Transverse colon (tissue), 4 donors: ENCODE measurements around the gene HDAC4.

Experiments used
- EP300 ChIP-seq: sonication (generic); formaldehyde crosslinking; IDR thresholded peaks from one replicate; pipeline ENCODE4 v1.6.1; 2017; ENCODE audit warnings: antibody characterized with exemption, low read depth
- POLR2A ChIP-seq: fragments of 450-650 bp; IDR thresholded peaks from one replicate; pipeline ENCODE4 v1.6.1; 2016; ENCODE audit warnings: antibody characterized with exemption, mild to moderate bottlenecking, moderate library complexity
- POLR2AphosphoS5 ChIP-seq, 3 donors: sonication (generic); formaldehyde crosslinking; IDR thresholded peaks; one replicate each; pipeline ENCODE4 v1.6.1; 2016; ENCODE audit warnings: antibody characterized with exemption in 3 of 3
- TF ChIP-seq, protein P1 (sequence below), 5 experiments: fragments of 200-600 bp in 3 of 5; fragments of 450-650 bp in 2 of 5; sonication (generic) in 3 of 5; IDR thresholded peaks; 1 replicate in 2 of 5; 2 replicates in 3 of 5; pipeline ENCODE4 v1.5.1; 2016 to 2017; ENCODE audit warnings: antibody characterized with exemption in 5 of 5, inconsistent platforms in 3 of 5, mild to moderate bottlenecking in 2 of 5, moderate library complexity in 1 of 5

GRCh38 chr2:239014458-239015217 lies 386.2 kb downstream of the HDAC4 start:
- TF ChIP-seq, protein P1, sequence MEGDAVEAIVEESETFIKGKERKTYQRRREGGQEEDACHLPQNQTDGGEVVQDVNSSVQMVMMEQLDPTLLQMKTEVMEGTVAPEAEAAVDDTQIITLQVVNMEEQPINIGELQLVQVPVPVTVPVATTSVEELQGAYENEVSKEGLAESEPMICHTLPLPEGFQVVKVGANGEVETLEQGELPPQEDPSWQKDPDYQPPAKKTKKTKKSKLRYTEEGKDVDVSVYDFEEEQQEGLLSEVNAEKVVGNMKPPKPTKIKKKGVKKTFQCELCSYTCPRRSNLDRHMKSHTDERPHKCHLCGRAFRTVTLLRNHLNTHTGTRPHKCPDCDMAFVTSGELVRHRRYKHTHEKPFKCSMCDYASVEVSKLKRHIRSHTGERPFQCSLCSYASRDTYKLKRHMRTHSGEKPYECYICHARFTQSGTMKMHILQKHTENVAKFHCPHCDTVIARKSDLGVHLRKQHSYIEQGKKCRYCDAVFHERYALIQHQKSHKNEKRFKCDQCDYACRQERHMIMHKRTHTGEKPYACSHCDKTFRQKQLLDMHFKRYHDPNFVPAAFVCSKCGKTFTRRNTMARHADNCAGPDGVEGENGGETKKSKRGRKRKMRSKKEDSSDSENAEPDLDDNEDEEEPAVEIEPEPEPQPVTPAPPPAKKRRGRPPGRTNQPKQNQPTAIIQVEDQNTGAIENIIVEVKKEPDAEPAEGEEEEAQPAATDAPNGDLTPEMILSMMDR (IDR thresholded peaks at IDR 0.05): no peak
- TF ChIP-seq POLR2A: no peak
- no peak for TF ChIP-seq POLR2AphosphoS5 (IDR thresholded peaks at IDR 0.05)
- no peak for TF ChIP-seq EP300
